ENCODE results near the gene FAM163B.
A peak's percentile ranks its signal among the peaks of the same experiment; 100 is the strongest.
"Not testable (repeated sequence)": the region's sequence is repeated elsewhere in the genome, so short reads cannot be mapped to it uniquely, and the experiment has no call there.

The FAM163B gene

DNA sequence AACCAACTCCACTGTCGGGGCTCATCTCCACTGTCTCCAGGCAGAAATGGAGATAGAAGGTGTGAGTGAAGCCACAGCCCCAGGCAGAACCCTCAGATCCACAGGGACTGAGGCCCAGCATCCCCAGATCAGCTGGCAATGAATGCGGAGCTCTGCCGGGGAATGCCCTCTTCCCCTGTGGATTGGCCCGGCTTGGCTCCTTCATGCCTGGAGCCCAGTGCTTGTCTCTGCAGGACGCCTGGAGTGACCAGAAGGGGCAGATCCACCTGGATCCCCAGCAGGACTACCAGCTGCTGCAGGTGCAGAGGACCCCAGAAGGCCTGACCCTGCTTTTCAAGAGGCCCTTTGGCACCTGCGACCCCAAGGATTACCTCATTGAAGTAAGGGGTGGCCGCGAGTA, 30.4 kb upstream of the FAM163B start:
- DNase-seq: no peak

DNA sequence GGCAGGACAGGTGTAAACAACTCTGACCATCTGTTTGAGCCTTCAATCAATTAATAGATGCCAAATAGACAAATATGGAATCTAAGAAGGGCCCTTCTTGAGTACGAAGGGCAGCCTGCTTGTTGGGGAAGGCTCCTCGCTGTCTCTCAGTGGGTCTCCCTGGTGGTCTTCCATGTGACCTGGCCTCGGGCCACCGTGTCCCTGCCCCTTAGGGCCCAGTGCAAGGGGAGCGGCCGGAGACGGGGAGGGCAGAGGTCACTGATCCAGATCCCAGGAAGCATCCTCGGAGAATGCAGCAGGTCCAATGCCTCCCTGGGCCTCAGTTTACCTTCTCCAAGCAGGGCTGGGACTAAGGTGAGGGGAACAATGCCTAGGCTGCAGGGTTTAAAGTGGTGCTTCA, 29.5 kb upstream of the FAM163B start:
- no peak for DNase-seq

DNA sequence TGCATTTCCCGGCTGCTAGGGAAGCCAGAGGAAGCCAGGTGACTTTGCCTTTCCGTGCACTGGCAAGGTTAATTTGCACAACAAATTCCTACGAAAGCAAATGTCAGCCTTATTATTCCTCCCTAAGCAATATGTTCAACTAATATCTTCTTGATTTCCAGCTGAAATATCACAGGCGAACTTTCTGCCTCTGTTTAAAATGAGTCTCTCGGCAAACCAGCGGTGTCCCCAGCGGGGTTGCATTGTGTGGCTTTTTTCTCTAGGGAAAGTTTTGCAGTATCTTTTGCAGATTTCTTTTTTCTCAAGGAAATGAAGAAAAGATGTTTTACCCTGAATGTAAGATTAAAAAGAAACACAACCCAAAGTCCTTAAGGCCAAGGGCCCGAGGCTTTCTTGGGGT, 28.9 kb upstream of the FAM163B start:
- no peak for DNase-seq

DNA sequence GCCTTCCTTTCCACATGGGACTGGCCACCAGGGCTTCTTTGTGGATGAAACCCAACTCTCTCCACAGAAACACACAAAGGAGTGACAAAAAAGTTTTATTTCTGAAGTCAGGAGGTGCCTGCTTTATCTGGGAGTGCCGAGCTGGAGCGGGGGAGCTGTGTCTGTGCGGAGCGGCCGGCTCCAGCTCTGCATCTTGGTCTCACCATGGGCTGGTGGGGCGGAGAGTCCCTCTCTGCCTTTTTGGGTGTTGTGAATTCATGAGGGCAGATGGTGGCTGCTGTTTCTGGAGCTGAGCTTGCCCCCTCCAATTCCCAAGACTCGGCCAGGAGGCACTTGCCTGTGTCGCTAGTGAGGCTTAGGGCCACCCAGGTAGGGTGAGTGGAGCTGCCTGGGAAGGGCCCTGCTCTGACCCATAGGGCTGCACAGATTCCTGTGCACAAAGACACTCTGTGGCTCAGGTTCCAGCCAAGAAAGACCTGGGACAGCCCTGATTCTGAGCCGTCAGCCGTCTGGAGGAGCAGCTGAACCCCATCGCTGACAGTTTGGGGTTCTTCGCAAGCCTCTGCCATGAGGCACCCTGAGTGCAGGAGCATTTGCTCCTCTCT, 28.4 kb upstream of the FAM163B start:
- no peak for DNase-seq

DNA sequence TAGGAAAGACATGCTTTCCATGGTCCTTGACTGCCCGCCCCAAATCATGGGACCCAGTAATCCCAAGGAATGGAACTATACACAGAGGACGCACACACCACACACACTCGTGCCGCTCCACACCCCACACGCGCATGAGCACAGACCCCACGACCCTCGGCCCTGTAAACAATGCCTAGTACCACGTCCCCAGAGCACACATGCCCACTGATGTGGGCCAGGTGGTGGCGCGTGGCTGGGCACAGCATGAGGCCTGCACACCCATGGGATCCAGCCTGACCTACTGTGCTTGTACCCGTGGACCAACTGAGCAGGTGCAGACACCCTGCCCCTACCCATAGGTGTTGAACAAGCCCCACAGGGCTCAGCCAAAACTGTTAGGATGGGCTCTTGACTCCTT, 27.7 kb upstream of the FAM163B start:
- DNase-seq: no peak

DNA sequence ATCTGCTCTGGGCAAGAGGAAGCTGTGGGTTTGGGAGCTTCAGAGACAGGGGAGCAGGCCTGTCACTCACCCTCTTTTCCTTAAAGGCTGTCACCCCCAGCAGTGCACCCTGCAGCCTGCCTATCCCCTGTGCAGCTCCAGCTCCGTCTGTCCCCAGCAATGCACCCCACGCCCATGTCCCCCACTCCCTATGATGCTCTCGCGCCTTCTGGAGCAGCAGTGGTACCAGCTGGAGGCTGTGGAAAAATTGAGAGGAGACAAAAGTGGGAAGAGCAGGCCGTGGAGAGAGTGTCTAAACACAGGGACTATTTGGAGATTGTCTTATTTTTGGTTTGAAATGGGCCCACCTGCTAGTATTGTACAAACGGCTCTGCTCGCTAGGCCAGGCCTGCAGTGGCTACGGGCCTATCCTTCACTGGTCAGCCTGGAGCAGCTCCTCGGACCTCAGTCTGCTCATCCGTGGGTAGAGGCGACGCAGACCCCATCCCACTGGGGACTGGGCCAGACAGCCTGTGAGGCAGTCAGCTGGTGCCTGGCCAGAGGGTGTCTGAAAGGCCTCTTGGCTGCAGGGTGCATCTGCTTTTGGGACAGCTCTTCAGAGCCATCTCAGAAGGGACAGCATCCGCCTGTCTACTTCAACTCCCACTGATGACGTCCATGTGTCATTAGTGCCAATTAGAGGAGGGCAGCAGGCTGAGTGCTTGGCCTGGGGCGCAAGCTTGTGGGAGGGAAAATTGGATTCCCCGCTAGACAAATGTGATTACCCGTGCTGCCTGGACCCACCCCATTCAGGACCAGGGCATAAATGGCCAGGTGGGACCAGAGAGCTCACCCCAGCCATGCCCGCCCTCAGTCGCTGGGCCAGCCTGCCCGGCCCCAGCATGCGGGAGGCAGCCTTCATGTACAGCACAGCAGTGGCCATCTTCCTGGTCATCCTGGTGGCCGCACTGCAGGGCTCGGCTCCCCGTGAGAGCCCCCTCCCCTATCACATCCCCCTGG, 26.6 kb upstream of the FAM163B start, which contains the start of gene DBH:
TSS of gene DBH (plus strand) at position 831 of the 999 bp plus-strand sequence. CDS start at position 840, 9 bp downstream.
- no peak for DNase-seq

DNA sequence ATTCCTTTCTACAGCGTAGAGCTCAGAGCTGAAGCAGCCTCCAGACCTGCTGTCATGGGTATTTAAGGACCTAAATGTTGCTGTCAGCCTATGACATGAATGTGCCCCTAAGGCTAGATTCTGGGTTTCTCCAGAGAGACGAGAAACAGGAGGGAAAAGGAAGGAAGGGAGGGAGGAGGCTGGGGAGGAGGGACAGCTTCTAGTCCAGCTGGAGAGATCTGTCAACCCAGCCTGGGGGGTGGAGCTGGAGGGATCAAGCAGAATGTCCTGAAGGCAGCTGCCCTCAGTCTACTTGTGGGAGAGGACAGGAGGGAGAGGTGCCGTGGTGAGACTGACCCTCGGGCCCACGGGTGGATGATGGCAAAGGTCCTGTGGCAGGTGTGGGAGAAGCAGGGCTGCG, 25.9 kb upstream of the FAM163B start:
- no peak for DNase-seq

DNA sequence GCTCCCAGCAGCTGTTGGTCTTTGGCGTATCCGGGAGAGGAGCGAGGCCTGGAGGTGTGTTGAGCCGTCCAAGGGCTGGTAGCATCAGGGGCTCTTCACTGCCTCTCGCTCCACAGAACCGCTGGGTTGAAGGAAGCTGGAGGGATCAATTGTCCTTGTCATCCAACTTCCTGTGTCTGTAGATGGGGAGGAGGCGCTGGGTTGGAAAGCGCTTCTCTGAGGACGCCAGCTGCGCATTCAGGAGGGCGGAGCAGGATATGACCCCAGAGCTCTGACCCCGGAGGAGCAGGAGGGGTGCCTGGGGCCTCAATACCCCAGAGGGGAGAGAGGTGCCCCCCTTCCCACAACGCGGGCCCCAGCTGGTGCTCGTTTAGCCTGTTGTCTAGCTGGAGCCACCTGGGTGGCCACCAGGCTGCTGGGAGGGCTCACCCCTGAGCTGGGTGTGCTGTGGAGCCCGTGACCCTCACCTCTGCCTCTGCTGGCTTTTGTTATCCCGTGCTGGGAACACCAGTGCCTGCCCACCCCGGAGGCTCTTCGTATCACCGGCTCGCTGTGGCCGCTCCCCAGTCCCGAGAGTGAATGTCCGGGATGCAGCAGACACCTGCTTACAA, 25.0 kb upstream of the FAM163B start:
- no peak for DNase-seq

DNA sequence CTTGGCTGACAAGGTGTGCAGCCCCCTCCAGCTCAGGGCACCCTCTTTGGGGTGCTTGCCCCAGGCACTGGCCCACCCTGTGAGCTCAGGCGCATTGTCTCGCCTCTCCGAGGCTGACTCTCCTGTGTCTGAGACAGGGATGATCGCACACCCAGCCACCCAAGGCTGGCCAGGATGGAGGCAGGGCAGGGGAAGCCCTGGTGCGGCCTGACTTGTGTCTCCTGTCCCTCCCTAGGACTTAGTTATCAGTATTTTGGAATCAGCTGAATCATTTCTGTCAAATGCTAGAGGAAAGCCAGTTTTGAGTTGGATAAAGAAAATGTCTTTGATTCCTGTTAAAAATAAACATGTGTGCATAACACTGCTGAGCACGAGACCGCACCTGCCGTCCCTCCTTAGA, 24.5 kb upstream of the FAM163B start:
- DNase-seq: no peak

DNA sequence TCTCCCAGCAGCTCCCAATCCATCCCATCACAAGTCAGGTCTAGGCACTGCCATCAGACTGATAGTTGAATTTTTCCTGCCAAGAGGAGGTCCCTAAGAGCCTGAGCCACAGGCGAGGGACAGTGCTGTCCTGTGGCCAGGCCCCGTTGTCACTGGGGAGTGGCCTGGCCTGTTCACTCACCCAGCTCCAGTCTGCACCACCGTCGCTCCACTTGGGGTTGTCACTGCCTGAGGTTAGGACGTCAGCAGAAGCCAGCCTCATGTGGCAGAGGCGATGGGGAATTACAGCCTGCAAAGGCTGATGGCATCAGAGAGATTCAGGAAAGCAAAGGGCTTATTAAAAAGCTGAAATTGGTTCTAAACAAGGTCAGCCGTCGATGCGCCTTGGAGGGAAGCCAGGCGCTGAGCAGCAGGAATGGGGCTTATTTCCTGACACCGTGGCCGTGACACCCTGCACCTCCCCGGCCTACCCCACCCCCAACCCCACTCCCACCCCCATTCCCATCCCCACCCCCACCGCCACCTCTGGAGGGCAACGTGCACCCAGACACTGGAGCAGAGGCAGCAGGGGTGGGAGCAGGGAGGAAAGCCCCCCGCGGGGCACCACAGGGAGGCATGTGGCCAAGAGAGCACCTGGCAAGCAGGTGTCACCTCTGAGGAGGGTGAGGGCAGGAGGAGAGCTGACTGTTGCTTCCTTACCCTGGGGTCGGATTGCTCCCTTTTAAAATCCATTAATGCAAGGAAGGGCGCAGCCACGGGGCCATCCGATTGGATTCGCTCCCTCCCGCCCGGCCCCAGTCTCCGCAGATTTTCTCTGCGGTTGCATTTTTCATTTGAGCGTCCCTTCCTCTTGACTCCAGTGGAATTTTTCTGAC, 23.9 kb upstream of the FAM163B start:
- DNase-seq: no peak

DNA sequence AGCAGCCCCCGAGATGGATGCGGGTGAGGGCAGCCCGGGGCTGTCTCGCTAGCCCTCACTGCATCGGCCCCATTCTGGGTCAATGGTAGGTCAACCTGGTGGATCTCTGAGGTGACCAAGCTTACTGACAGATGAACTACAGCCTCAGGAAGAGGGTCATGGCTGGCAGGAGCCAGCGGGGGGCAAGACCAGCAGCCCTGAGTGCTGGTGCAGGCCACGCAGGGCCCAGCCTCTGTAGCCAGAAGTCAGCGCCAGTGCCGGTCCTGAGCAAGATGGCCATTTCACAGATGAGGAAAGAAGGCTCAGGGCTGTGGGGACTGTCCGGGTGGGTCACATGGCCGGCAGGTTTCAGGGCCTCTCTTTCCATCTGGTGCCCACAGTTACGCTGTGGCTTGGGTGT, 21.9 kb upstream of the FAM163B start:
- no peak for DNase-seq

DNA sequence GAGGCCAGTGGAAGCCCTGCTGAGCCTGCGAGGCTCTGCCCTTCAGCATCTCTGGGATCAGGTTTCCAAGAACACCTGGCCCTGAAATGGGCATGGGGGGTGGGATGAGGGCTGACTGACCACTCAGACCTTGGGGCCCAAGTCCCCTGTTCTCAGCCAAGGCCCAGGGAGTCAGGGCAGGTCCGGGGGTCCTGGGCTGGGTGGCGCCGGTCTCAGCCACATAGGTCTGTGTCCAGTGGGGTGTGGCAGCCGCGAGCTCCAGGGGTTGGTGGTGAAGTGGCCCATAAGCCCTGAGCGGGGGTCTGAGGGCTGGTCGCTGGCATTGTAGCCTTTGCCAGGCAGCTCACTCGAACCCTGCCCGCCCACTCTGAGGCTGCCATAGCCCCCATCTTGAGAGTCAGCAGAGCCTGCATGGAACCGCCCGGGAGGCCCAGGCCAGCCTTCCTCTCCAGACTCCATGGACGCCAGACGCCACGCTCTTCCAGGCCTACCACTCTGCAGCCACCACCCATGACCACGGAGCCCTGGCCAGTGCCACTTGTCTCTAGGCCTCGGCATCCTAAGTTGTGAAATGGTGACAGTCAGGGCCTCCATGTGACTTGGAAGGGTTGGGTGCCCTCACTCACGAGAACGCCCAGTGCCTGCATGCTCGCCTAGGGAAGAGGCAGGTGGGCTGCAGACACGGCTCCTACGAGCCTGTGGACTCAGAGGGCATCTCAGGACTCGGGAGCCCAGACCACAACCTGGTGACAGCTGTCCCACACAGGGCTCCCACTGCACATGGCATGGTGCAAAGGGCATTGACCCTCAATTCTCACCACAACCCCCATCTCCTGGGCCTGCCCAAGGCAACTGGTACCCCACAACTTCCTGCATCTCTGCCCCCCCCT, 20.3 kb upstream of the FAM163B start:
- DNase-seq: no peak

DNA sequence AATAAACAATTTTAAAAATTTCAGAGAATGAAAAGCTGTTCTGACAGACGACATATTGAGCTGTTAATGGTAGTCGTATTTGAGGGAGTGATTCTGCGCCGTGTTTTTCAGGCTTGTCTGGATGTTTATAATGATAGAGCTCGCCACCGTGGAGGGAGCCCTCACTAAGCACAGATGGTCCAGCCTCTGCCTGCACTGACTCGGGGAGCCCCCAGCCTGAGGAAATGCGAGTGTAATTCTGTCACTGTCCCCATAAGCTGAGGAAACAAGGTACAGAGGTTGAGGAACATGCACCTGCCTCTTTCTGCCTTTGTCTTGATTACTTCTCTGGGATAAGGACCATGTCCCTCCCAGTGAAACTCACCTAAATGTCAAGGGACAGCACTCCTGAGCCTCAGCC, 19.6 kb upstream of the FAM163B start:
- no peak for DNase-seq

DNA sequence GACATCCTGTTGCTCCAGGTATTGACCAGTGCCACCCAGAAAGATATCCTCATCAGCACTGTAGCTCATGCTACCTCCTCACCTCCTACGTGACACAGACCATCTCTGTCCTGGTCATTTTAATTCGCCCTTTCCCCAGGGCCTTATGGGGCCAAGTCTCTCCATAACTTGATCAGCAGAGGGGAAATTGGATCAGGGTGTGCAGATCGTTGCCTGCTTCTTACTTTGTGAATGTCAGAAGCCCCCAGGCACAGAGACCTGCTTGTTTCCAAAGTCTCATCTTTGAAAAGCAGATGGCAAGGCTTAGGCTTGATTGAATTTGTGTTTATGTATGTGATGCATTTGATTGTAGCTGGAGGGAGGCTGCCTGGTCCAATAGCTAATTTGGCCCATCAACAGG, 18.2 kb upstream of the FAM163B start:
- DNase-seq: no peak

DNA sequence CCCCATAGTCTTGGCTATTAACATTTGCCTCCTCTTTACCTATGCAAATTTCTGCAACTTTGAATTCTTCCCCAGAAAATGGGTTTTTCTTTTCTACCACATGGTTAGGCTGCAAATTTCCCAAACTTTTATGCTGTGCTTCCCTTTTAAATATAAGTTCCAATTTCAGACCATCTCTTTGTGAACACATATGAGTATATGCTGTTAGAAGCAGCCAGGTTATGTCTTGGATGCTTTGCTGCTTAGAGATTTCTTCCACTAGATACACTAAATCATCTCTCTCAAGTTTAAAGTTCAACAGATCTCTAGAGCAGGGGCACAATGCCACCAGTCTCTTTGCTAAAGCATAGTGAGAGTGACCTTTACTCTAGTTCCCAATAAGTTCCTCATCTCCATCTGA, 16.8 kb upstream of the FAM163B start:
- not testable (repeated sequence) for DNase-seq

DNA sequence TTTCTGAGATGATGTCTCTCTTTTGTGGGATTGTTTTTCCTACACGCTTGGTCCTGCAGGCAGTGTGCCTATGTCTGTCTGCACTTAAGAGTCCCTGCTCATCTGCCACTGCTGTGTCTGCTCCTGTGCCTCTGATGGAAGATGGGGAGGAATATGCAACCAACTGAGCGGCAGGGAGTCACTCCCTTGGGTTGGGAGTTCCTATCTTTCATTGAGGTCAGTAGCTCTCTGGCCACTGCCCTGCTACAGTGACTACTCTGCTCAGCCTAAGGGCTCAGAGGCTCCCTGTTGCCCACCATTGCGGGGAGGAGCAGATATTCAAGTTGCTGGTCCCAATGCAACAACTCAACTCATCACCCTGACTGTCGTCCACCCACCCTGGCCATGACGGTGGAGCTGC, 13.4 kb upstream of the FAM163B start:
- no peak for DNase-seq

DNA sequence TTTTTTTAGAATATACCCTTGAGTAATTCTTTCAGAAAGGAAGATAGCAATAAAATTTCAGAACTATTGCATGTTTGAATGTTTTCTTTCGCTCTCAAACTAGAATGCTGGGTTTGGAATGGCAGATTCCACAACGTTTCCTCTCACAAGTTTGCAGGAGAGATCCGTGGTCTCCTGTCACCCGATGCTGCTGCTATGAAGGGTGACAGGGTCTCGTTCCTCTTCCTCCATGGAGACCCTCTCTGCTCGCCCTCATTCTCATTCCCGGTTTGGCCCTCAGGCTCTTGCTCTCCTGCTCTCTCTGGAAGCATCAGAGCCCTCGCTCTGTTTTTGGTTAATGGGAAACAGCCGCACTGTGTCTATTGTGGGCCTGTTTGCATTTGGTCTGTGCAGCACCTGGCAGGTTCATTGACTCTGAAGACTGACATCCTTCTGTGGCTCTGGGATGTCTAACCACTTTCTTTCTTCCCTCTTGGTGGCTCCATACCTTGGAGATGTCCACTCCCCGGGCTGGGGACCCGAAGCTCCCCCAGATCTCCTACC, 12.6 kb upstream of the FAM163B start:
- no peak for DNase-seq

DNA sequence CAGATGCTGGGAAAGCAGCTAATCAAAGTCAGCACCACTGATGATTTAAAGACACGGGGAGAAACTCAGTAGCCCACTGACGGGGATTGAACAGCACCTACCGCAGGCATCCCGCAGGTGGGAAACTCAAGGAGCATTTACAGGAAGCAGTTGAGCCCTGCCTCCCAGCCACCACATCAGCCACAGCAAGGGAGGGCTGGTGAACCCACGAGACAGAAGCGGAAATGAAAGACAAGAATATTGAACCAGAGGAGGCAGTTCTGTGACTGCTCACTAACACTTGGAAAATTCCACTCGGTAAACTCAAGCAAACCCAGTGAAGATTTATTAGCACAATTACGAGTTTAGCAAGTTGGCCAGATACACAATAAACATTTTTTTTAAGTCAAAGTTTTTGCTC, 10.6 kb upstream of the FAM163B start:
- peak; percentile 13 for DNase-seq

DNA sequence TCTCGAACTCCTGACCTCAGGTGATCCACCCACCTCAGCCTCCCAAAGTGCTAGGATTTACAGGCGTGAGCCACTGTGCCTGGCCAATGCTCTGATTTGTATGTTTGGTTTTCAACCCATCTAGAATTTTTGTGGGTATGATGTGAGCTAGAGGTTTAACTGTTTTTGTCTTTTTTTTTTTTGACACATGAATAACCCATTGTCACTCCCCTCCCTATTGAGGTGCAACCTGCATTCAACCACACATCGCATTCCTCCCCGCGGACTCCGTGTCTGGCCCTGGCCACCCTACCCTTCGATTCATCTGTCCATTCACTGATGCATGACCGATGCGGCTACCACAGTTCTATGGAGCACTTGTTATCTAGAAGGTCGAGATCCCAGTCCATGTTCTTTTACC, 9.5 kb upstream of the FAM163B start:
- DNase-seq: no peak

DNA sequence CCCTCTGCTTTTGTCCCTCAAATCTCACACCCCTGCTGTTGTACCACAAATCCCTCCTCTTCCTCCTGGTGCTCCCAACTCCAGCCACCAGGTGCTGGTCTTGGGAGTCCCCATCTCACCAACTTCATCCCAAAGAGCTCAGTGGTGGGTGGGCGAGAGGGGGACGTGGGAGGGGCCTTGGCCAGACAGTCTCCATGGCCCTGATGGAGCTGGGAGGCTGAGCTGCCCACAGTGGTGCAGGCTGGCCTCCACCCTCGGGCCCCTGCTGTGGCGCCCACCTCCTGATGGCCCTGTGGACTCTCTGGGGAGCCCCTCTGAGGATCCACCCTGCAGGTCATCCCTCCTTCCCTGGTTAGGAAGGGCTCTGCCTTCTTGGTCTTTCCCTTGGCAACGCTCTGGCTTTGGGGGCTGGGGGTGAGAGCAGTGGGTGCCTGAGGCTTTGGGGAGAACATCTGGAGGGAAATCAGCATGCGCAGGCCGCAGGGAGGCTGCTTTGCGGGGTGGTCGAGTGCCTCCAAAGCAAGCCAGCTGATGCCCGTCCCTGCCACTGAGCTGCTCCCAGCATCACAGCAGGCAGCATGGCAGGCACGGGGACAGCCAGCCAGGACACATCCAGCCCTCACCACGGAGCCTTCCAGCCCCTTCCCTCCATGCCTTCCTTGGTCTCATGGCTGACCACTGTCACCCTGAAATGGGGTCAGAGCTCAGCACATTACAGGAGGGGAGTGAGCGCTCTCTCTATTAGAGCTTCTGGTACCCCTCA, 7.6 kb upstream of the FAM163B start:
- DNase-seq: no peak
